GM18907 (cell line): ENCODE data around the gene MAMSTR.
"Not testable (repeated sequence)": the region's sequence is repeated elsewhere in the genome, so short reads cannot be mapped to it uniquely, and the experiment has no call there.

Experiments
- ATAC-seq: cut with Tn5 transposase; IDR thresholded peaks from one replicate; pipeline ENCODE4 v1.9.1; 2021; ENCODE audit warnings: mild to moderate bottlenecking, moderate library complexity; ENCODE audit not compliant: unreplicated experiment

Gene MAMSTR

GRCh38 chr19:48719263-48720171 lies at the start of gene MAMSTR:
MAMSTR (minus strand) TSS chr19:48719725; CDS start chr19:48719031, 694 bp downstream.
- ATAC-seq: no peak

- ATAC-seq: no peak
Measured at GRCh38 chr19:48768994-48769713, 49.6 kb upstream of the MAMSTR start.

GRCh38 chr19:48768171-48768753 lies 48.7 kb upstream of the MAMSTR start:
- ATAC-seq: not testable (repeated sequence)

- ATAC-seq: not testable (repeated sequence)
Measured at GRCh38 chr19:48765816-48766215, 46.3 kb upstream of the MAMSTR start.

- ATAC-seq: no peak
Measured at GRCh38 chr19:48760504-48761205, 41.1 kb upstream of the MAMSTR start.

- ATAC-seq: no peak
Measured at GRCh38 chr19:48757741-48758144, 38.2 kb upstream of the MAMSTR start.

GRCh38 chr19:48757089-48757675 lies 37.7 kb upstream of the MAMSTR start:
- ATAC-seq: no peak

- ATAC-seq: no peak
Measured at GRCh38 chr19:48756686-48757085, 37.2 kb upstream of the MAMSTR start.

GRCh38 chr19:48756212-48756611 lies 36.7 kb upstream of the MAMSTR start:
- ATAC-seq: no peak

GRCh38 chr19:48755787-48756186 lies 36.3 kb upstream of the MAMSTR start:
- ATAC-seq: no peak

GRCh38 chr19:48755084-48755641 lies 35.6 kb upstream of the MAMSTR start, which contains the start of gene FGF21:
FGF21 (plus strand) TSS chr19:48755524; CDS start chr19:48756237, 713 bp downstream.
- no peak for ATAC-seq

- no peak for ATAC-seq
Measured at GRCh38 chr19:48752496-48753365, 33.2 kb upstream of the MAMSTR start, which contains the start of gene FUT1. FUT1 (minus strand) TSS chr19:48752641; CDS start chr19:48751281, 1,360 bp downstream.

GRCh38 chr19:48751845-48752495 lies 32.4 kb upstream of the MAMSTR start:
- ATAC-seq: no peak

- no peak for ATAC-seq
Measured at GRCh38 chr19:48750771-48751504, 31.4 kb upstream of the MAMSTR start.

- no peak for ATAC-seq
Measured at GRCh38 chr19:48750351-48750750, 30.8 kb upstream of the MAMSTR start.

- ATAC-seq: no peak
Measured at GRCh38 chr19:48749571-48750198, 30.2 kb upstream of the MAMSTR start.
